ENCODE data around the gene GNB1L. TPM values are rescaled to one million over a fixed set of nuclear protein-coding genes. Genes with fewer than 3 reads are reported as not detected.
"Not testable (repeated sequence)": the region's sequence is repeated elsewhere in the genome, so short reads cannot be mapped to it uniquely, and the experiment has no call there.

GNB1L gene
- total and polyA plus RNA-seq, 2 donors (not counting 1 experiment from before 2014, with no cell fraction given): 6.6 to 12.1 TPM

GRCh38 chr22:19792383-19792896 is 62.2 kb downstream of the GNB1L start:
- POLR2A ChIA-PET; H3K9ac ChIP-seq (ENCODE audit: low read length); intact Hi-C loops (cut with micrococcal nuclease); H3K27me3 ChIP-seq (replicated peaks in 1 of 4; ENCODE audit: control extremely low read depth in 1 of 4, control insufficient read depth in 3 of 4, insufficient read depth in 4 of 4, low read length in 3 of 4); H3K4me1 Mint-ChIP-seq; H3K4me2 ChIP-seq (replicated peaks; ENCODE audit: low read depth, low read length, poor library complexity, severe bottlenecking); ATAC-seq (ENCODE audit: low read depth); H2AFZ ChIP-seq (ENCODE audit: insufficient read depth, low read depth, low read length, poor library complexity, severe bottlenecking); H3K27me3 Mint-ChIP-seq; H3K27ac Mint-ChIP-seq; H3K9me3 Mint-ChIP-seq (ENCODE audit: insufficient read depth); H3K4me3 ChIP-seq (ENCODE audit: control extremely low read depth in 1 of 5, extremely low read depth in 1 of 5, insufficient read depth in 1 of 5, low read depth in 2 of 5, low read length in 4 of 5); H3K27ac ChIP-seq (ENCODE audit: low read length in 2 of 2); H3K4me1 ChIP-seq (ENCODE audit: control insufficient read depth in 2 of 2, insufficient read depth in 2 of 2, low read length in 2 of 2); DNase-seq; H4K20me1 ChIP-seq (ENCODE audit: control insufficient read depth, insufficient read depth, low read length, poor library complexity, severe bottlenecking); H3K36me3 ChIP-seq (replicated peaks in 1 of 2; ENCODE audit: control extremely low read depth in 1 of 2, control insufficient read depth in 1 of 2, extremely low read depth in 1 of 2, insufficient read depth in 2 of 2, low read length in 1 of 2); H3K4me3 Mint-ChIP-seq; H3K79me2 ChIP-seq (ENCODE audit: control insufficient read depth, insufficient read depth, low read length): not testable (repeated sequence)
- WGBS (ENCODE audit: insufficient coverage): 100% methylated on average over 4 of the region's 13 CpGs
- H3K9me3 ChIP-seq (ENCODE audit: control extremely low read depth in 1 of 3, control insufficient read depth in 2 of 3, insufficient read depth in 1 of 3, low read length in 2 of 3): peaks cover 0 to 25% (median 5%) of the 10 kb centered on the region in 3 donors
- CTCF ChIA-PET: interaction anchor here (1.2 kb wide), 1 partner anchor 118 kb away, joined by 4 read pairs; no protein-coding TSS in a partner anchor

- Mint-ChIP-seq H3K9me3 (ENCODE audit: insufficient read depth) (peaks cover 4% of the 10 kb centered on the region), H3K27ac (no peak overlapping the region), H3K27me3 (no peaks in the 10 kb centered on the region), H3K4me3 (no peak overlapping the region), H3K4me1 (no peaks in the 10 kb centered on the region)
- Histone ChIP-seq H3K4me1 (ENCODE audit: control insufficient read depth in 2 of 2, insufficient read depth in 2 of 2, low read length in 2 of 2) (no peaks in the 10 kb centered on the region), H3K27me3 (replicated peaks in 1 of 4; ENCODE audit: control extremely low read depth in 1 of 4, control insufficient read depth in 3 of 4, insufficient read depth in 4 of 4, low read length in 3 of 4) (no peaks in the 10 kb centered on the region), H4K20me1 (ENCODE audit: control insufficient read depth, insufficient read depth, low read length, poor library complexity, severe bottlenecking) (no peaks in the 10 kb centered on the region), H3K4me2 (replicated peaks; ENCODE audit: low read depth, low read length, poor library complexity, severe bottlenecking) (no peak overlapping the region), H3K9ac (ENCODE audit: low read length) (no peak overlapping the region), H2AFZ (ENCODE audit: insufficient read depth, low read depth, low read length, poor library complexity, severe bottlenecking) (no peak overlapping the region), H3K4me3 (ENCODE audit: control extremely low read depth in 1 of 5, extremely low read depth in 1 of 5, insufficient read depth in 1 of 5, low read depth in 2 of 5, low read length in 4 of 5) (no peak overlapping the region), H3K9me3 (ENCODE audit: control extremely low read depth in 1 of 3, control insufficient read depth in 2 of 3, insufficient read depth in 1 of 3, low read length in 2 of 3) (peaks cover 0 to 25% (median 5%) of the 10 kb centered on the region in 3 donors), H3K36me3 (replicated peaks in 1 of 2; ENCODE audit: control extremely low read depth in 1 of 2, control insufficient read depth in 1 of 2, extremely low read depth in 1 of 2, insufficient read depth in 2 of 2, low read length in 1 of 2) (peaks cover 0 to 3% of the 10 kb centered on the region in 2 experiments), H3K79me2 (ENCODE audit: control insufficient read depth, insufficient read depth, low read length) (no peaks in the 10 kb centered on the region), H3K27ac (ENCODE audit: low read length in 2 of 2) (no peak overlapping the region)
- TF ChIP-seq CTCF (IDR thresholded peaks at IDR 0.05) (no peak), EZH2 (IDR thresholded peaks at IDR 0.05; ENCODE audit: borderline replicate concordance, insufficient read depth, low read depth, low read length, poor library complexity, severe bottlenecking) (no peak)
- ChIA-PET POLR2A (no interaction called here), CTCF (interaction anchor here (2.6 kb wide), 1 partner anchor 61 kb away, joined by 9 read pairs; no protein-coding TSS in a partner anchor)
- intact Hi-C loops (cut with micrococcal nuclease): no loop called here
- no peak for ATAC-seq (ENCODE audit: low read depth)
- no peak for DNase-seq
Measured at GRCh38 chr22:19791894-19792293, 62.8 kb downstream of the GNB1L start.

All from B cell (primary cell).